Posterior cingulate gyrus (tissue), 11 donors: ENCODE measurements around the gene PARVG.

ENCODE experiments used
- DNase-seq, 10 donors: peaks; one replicate each; pipeline versions ENCODE4 v3.0.0 to v3.0.0-alpha.2; 2020 to 2021; ENCODE audit warnings: mixed read lengths in 3 of 10
- intact Hi-C: fragments of 100-400 bp; cut with DNase I; formaldehyde crosslinking; loops from one replicate; pipeline ENCODE4 v1.15.1; 2023

Gene PARVG

DNA sequence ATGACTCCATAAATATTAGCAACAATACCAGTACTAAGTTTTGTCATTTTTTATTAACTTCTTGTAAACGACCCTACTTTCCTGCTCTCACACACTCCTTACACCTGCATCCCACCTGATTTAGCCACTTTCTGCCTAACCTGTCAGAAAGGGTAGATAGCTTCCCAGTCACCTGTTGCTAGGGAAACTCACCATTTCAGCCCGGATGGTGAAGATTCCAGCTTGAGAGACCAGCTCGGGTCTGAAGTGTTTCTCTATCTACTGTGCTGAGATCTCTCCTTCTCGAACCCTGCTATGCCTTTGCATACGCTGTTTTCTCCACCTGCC, at the start of gene PARVG:
Gene PARVG (plus strand): TSS at position 220 of the 327 bp plus-strand sequence. CDS start 2,405 bp downstream, outside the sequence.
- DNase-seq = no peak
- intact Hi-C loops = no loop called here

DNA sequence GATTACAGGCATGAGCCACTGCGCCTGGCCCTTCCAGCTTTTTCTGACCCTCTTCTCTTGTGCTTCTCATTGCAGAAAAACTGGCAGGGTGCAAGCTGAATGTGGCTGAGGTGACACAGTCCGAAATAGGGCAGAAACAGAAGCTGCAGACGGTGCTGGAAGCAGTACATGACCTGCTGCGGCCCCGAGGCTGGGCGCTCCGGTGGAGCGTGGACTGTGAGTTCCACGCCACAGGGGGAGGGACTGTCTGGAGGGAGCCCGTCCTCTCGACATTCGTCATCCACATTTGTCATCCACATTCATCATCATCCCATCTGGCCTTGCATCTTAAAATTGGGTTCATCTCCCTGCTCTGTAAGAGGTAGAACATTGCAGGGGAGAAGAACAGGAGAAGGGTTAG, 49.3 kb upstream of the PARVG start:
- peak in 3 of 10 donors; percentile 64 to 78 (median 67) for DNase-seq

DNA sequence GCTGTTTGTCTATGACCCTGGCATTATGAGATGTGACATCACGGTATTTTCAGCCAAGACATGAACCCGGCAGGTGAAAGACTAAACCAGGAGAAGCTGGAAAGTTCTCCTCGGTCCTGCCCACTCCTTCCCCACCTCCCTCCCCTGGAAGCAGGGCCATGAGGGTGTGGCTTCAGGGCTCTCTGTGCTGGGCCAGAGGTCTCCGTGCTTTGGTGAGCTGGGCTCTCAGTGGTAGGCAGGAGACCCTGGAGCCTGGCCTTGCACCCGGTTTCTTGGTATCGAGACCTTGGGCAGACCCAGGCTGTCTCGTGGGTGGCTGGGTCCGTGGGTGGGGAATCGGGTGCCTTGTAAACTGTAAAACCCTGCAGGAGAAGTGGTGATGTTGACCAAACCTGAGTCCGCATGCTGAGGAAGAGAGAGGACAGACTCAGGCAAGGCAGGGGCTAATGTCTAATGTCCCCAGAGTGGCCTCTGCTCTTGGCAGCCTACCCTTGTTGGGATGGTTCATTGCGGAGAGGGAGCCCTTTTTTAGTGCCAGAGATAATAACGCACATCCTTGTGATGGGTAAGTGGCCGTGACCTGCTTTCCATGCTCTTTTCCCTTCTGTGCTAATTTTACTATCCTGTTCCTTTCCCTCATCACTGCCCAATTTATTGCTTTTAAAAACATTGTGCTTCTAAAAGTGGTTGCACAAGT, 48.6 kb upstream of the PARVG start:
- intact Hi-C loops = no loop called here
- peak in 2 of 10 donors; percentile 30 to 79 for DNase-seq

More for the DNA sequence above, 49.3 kb upstream of the PARVG start:
- intact Hi-C loops = no loop called here

GRCh38 chr22:44132724-44133123, 48.0 kb upstream of the PARVG start:
- intact Hi-C loops = no loop called here
- DNase-seq = peak in 2 of 10 donors; percentile 54 to 70

DNA sequence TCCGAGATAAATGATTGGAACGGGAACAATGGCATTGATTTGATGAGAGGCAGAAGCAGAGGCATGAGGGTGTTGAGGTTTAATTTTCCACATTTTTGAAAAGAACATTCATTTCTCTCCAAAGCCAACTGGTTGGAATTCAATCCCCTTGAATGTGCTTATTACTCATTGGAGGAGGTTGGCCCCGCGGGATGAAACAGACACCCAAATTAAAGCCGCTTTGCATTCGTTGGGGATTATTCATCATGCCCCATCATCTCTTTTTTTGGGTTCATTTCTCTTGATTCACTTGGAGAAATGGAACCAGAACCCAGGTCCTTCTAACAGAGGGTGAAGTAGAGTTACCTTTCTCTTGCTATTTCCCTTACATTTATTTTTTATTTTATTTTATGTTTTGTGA, 47.6 kb upstream of the PARVG start:
- intact Hi-C loops = no loop called here
- peak in 1 of 10 donors; percentile 33 for DNase-seq

DNA sequence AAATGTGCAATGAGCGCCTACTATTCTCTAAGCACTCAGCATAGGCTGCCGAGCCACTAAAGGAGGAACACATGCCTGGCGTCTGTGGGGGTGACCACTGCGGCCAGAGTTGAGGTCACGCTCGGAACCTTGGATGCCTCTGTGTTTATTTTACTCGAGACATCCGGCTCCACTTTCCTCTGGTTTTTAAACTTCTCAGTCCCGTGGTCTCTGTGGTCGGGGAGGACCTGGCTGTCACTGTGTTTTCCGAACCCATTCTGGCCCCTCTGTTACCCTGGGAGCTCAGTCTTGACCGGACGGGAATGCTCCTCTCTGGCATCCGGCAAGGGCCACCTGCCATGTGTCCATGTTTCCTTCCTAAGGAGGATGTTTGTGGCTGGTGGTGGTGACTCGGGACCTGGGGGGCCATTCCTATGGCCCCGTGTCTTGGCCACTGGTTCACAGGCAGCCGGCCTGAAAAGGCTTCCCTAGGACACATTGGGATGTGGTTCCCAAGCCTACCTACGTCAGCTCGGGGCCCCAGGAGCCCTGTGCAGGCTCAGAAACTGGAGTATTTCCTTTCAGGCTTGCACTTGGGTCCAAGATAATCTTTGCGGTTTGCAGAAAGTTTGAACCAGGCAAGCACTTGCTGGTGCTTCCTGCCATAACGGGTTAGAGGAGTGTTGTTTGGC, 46.7 kb upstream of the PARVG start:
- intact Hi-C loops = no loop called here
- DNase-seq = peak in 2 of 10 donors; percentile 68 to 73

DNA sequence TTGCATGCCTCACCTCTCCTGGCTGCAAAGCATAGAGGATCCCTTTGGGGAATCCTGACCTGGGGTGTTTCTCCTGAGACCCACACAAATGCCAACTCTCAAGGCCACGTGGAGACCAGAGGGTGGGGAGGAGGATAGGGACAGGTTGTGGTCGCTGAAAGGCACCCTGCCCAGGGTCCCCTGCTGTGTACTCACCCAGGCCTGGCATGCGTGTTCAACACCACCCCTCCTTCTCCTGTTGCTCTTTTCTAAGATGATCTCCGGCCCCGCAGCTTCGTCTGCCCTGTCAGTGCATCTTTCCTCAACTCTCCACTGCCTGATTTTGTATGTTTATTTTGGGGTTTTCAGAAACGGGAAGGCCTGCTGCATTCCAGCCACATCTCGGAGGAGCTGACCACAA, 44.6 kb upstream of the PARVG start:
- intact Hi-C loops = no loop called here
- peak in 1 of 10 donors; percentile 33 for DNase-seq

DNA sequence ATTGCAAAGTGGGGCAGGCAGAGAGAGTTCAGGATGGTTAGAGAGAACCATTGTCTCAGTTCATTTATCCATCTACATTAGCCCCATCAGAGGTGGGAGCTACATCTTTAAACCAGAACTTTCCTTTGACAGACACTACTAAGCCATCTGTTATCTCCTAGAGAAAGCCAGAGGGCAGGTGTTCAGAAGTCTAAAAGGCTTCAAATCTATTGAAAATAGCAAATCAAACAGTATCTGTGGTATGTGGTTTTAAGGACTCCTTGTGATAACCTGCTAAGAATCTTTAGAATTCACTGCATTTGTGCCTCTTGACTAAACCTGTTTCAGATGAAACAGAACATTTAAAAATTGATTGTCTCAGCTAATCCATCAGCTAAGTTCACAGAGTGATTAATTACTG, 43.9 kb upstream of the PARVG start:
- intact Hi-C loops = no loop called here
- no peak for DNase-seq

DNA sequence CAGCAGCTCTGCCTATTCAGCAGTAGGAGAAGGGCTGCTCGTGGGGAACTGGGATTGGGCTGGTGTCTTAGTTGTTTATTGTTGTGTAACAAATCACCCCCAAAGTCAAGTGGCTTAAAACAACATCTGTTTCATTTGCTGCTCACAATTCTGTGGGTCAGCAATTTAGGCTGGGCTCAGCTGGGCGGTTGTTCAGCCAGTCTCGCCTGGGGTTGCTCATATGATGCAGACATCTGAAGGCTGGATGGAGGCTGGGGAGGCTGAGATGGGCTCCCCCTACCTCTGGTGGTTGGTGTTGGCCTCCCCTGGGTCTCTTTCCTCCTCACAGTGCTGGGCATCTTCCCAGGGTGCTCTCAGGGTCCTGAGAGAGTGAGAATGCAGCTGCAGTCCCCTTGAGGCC, 43.3 kb upstream of the PARVG start:
- peak in 2 of 10 donors; percentile 26 to 55 for DNase-seq
- intact Hi-C loops = no loop called here

- intact Hi-C loops = no loop called here
- peak in 1 of 10 donors; percentile 20 for DNase-seq
Observed at GRCh38 chr22:44139773-44140172, 41.0 kb upstream of the PARVG start.

DNA sequence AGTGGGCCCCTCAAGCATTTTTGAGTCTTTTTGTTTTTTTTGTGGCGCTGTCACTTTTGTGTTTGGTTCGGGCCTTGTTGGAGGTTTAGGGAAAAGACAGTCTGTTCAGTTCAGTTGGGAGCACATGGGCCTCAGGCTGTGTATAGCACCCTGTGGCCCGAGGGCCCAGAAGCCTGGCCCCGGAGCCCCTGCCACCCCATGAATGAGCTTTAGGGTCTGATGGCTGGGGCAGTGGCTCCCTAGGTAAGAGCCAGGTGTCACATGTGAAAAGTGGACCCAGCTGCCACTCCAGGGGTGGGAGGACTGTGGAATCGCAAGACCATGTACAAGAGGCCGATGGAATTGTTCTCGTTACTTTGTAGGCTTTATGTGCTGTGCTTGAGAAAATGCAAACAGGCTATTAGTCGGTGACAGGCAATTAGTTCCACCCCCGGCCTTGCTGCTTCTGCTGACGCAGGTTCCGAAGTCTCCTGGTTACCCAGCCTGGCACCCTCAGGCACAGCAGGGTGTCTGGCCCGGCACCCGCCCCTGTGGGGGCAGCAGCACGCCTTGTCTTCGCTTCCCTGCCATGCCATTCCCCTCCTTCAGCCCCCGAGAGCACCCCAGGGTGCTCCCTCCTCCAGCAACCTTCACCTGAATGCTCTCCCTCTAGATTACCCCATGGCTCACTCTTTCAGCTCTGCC, 38.2 kb upstream of the PARVG start:
- DNase-seq = peak in 2 of 10 donors; percentile 56 to 76

GRCh38 chr22:44143105-44143474, 37.6 kb upstream of the PARVG start:
- peak in 2 of 10 donors; percentile 51 to 55 for DNase-seq
- intact Hi-C loops = no loop called here

More for the DNA sequence above, 38.2 kb upstream of the PARVG start:
- intact Hi-C loops = no loop called here

DNA sequence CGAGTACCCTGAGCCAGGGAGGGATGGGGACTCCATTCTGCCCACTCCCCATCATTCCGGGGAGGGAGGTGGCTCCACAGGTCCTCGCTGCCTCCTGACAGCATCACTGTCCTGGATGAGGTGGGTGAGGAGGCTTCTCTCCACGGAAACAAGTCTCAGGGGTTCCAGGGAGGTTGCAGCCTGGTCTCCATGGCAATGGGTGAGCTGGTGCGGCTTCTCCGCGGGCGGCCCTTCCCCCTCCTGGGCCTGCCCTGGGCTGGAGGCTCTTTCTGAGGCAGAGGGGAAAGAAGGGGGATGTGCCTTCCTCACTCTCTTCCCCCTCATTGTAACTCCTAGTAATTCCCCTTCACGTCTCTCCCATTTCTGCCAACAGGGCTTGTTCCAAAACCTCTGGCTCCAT, 37.1 kb upstream of the PARVG start:
- DNase-seq = peak in 2 of 10 donors; percentile 39 to 80
- intact Hi-C loops = no loop called here

- intact Hi-C loops = no loop called here
Observed at GRCh38 chr22:44144046-44144569, 36.6 kb upstream of the PARVG start.

DNA sequence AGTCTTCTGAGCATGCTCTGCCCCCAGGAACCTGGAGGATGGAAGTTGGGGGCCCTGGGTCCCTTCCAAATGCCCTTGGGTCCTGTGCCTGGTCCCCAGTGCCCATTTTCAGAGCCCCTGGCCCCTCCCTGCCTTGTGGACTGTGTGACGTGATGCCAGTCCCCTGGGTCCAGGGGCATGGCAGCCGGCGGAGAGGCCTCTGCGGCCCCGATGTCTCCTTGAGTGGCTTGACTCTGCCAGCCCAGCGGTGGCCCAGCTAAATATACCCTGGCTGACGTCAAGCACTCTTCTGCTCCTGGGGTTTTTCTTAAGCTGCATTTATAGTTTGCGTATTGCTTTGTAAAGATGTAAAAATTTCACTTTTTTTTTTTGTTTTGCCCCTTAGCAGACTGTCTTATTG, 35.2 kb upstream of the PARVG start:
- intact Hi-C loops = no loop called here
- DNase-seq = peak in 2 of 10 donors; percentile 55 to 72

More at GRCh38 chr22:44144046-44144569, 36.6 kb upstream of the PARVG start:
- peak in 2 of 10 donors; percentile 55 to 57 for DNase-seq

DNA sequence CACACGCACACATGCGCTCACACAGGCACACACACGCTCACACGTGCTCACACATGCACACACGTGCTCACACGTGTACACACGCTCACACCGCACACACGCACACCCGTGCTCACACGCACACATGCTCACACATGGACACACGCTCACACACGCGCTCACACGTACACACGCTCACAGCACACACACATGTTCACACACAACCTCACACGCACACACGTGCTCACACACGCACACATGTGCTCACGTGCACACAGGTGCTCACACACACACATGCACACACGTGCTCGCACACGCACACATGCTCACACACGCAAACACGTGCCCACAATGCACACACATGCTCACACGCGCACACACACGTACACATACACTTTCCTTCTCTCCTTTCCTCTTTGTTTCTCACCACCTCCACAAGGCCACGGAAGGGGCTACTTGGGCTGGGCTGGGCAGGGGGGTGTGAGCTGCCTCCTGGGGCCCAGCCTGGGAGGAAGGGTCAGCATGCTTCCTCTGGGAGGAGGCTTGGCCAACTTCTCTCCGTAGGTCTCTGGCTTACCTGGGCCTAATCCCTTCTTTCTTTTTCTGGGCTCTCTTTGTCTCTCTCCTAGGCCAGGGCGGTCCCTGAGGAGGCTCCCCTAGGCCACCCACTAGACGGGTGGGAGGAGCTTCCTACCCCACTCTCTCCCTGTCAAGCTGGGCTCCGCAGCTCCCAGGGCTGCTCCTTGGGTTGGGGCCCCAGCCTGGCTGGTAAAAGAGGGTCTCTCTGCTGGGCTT, 34.5 kb upstream of the PARVG start:
- intact Hi-C loops = no loop called here
- DNase-seq = peak in 2 of 10 donors; percentile 32 to 57

GRCh38 chr22:44147008-44147645, 33.6 kb upstream of the PARVG start:
- DNase-seq = peak in 1 of 10 donors; percentile 75
- intact Hi-C loops = no loop called here

- intact Hi-C loops = no loop called here
- DNase-seq = peak in 1 of 10 donors; percentile 56
Observed at GRCh38 chr22:44147821-44148574, 32.7 kb upstream of the PARVG start.

- intact Hi-C loops = no loop called here
- DNase-seq = peak in 1 of 10 donors; percentile 46
Observed at GRCh38 chr22:44151676-44152075, 29.0 kb upstream of the PARVG start.
